ENCODE results near the gene CHTF18. TPM values are rescaled to one million over a fixed set of nuclear protein-coding genes. Genes with fewer than 3 reads are reported as not detected.

CHTF18 gene
- total RNA-seq, 4 donors from 2014 or later: 2.0 to 8.8 (median 3.4) TPM

GRCh38 chr16:778447-778846 is 10.0 kb upstream of the CHTF18 start:
- WGBS: 83% methylated on average over 11 of the region's 11 CpGs
- DNase-seq (ENCODE audit: extremely low spot score): no peak
- Histone ChIP-seq H3K27me3 (peaks cover 0 to 94% (median 13%) of the 10 kb centered on the region in 4 donors), H3K27ac (replicated peaks in 1 of 4) (no peak overlapping the region), H3K9me3 (no peaks in the 10 kb centered on the region), H3K4me3 (no peak overlapping the region), H3K36me3 (no peaks in the 10 kb centered on the region), H3K4me1 (peaks cover 0 to 5% (median 2%) of the 10 kb centered on the region in 4 donors)
- intact Hi-C loops (cut with DNase I): no loop called here
- TF ChIP-seq POLR2A (IDR thresholded peaks at IDR 0.05; ENCODE audit: low read depth) (no peak), EP300 (IDR thresholded peaks at IDR 0.05) (no peak), POLR2AphosphoS5 (IDR thresholded peaks at IDR 0.05) (no peak), CTCF (IDR thresholded peaks at IDR 0.05) (no peak)

- H3K36me3 ChIP-seq: no peaks in the 10 kb centered on the region
- no peaks in the 10 kb centered on the region for H3K9me3 ChIP-seq
- intact Hi-C loops (cut with DNase I): no loop called here
- H3K4me3 ChIP-seq: no peak overlapping the region
- WGBS: 86% methylated on average over 6 of the region's 6 CpGs
- DNase-seq (ENCODE audit: extremely low spot score): no peak
- TF ChIP-seq POLR2A (IDR thresholded peaks at IDR 0.05; ENCODE audit: low read depth): no peak
- TF ChIP-seq EP300 (IDR thresholded peaks at IDR 0.05): no peak
- TF ChIP-seq POLR2AphosphoS5 (IDR thresholded peaks at IDR 0.05): no peak
- no peak for TF ChIP-seq CTCF (IDR thresholded peaks at IDR 0.05)
- H3K4me1 ChIP-seq: peaks cover 0 to 11% (median 8%) of the 10 kb centered on the region in 4 donors
- no peak overlapping the region for H3K27ac ChIP-seq (replicated peaks in 1 of 4)
- H3K27me3 ChIP-seq: peaks cover 0 to 95% (median 13%) of the 10 kb centered on the region in 4 donors
These were observed 9.4 kb upstream of the CHTF18 start for GRCh38 chr16:778909-779527.

GRCh38 chr16:779561-779960 is 8.9 kb upstream of the CHTF18 start:
- H3K27me3 ChIP-seq: peaks cover 0 to 90% (median 13%) of the 10 kb centered on the region in 4 donors

GRCh38 chr16:780296-780695 is 8.1 kb upstream of the CHTF18 start:
- Histone ChIP-seq H3K36me3 (no peaks in the 10 kb centered on the region), H3K4me1 (peaks cover 0 to 14% (median 9%) of the 10 kb centered on the region in 4 donors), H3K9me3 (no peaks in the 10 kb centered on the region), H3K27me3 (peaks cover 0 to 82% (median 13%) of the 10 kb centered on the region in 4 donors), H3K4me3 (no peak overlapping the region), H3K27ac (replicated peaks in 1 of 4) (no peak overlapping the region)
- no peak for DNase-seq (ENCODE audit: extremely low spot score)
- TF ChIP-seq POLR2A (IDR thresholded peaks at IDR 0.05; ENCODE audit: low read depth): no peak
- intact Hi-C loops (cut with DNase I): no loop called here
- WGBS: 87% methylated on average over 13 of the region's 16 CpGs

More at GRCh38 chr16:779561-779960, 8.9 kb upstream of the CHTF18 start:
- WGBS: 70% methylated on average over 10 of the region's 13 CpGs
- TF ChIP-seq CTCF (IDR thresholded peaks at IDR 0.05) (no peak), POLR2A (IDR thresholded peaks at IDR 0.05; ENCODE audit: low read depth) (no peak), POLR2AphosphoS5 (IDR thresholded peaks at IDR 0.05) (no peak), EP300 (IDR thresholded peaks at IDR 0.05) (no peak)
- Histone ChIP-seq H3K27ac (replicated peaks in 1 of 4) (no peak overlapping the region), H3K4me1 (peaks cover 0 to 13% (median 8%) of the 10 kb centered on the region in 4 donors), H3K4me3 (no peak overlapping the region), H3K9me3 (no peaks in the 10 kb centered on the region), H3K36me3 (no peaks in the 10 kb centered on the region)
- intact Hi-C loops (cut with DNase I): no loop called here
- no peak for DNase-seq (ENCODE audit: extremely low spot score)

- no peak for DNase-seq (ENCODE audit: extremely low spot score)
- whole genome bisulfite sequencing: 70% methylated on average over 2 of the region's 19 CpGs
- peaks cover 0 to 9% (median 8%) of the 10 kb centered on the region in 4 donors for H3K36me3 ChIP-seq
- H3K27me3 ChIP-seq: peaks cover 0 to 71% (median 13%) of the 10 kb centered on the region in 4 donors
- H3K4me3 ChIP-seq: no peak overlapping the region
- intact Hi-C loops (cut with DNase I): no loop called here
- H3K9me3 ChIP-seq: no peaks in the 10 kb centered on the region
- H3K27ac ChIP-seq (replicated peaks in 1 of 4): no peak overlapping the region
- no peak for TF ChIP-seq POLR2AphosphoS5 (IDR thresholded peaks at IDR 0.05)
- no peak for TF ChIP-seq POLR2A (IDR thresholded peaks at IDR 0.05; ENCODE audit: low read depth)
- TF ChIP-seq CTCF (IDR thresholded peaks at IDR 0.05): no peak
- no peak for TF ChIP-seq EP300 (IDR thresholded peaks at IDR 0.05)
- H3K4me1 ChIP-seq: peaks cover 3 to 22% (median 13%) of the 10 kb centered on the region in 4 donors
These were observed 6.9 kb upstream of the CHTF18 start for GRCh38 chr16:781346-782010.
